NCI-H146 treated with DMSO at 0.1 percent for 48 hours (cell line): ENCODE measurements around the gene MYO7A.

Experiments
- DNase-seq: peaks from one replicate; lab custom pipeline; 2025; ENCODE audit not compliant: unreplicated experiment; lab: John Stamatoyannopoulos, UW

MYO7A gene

DNA sequence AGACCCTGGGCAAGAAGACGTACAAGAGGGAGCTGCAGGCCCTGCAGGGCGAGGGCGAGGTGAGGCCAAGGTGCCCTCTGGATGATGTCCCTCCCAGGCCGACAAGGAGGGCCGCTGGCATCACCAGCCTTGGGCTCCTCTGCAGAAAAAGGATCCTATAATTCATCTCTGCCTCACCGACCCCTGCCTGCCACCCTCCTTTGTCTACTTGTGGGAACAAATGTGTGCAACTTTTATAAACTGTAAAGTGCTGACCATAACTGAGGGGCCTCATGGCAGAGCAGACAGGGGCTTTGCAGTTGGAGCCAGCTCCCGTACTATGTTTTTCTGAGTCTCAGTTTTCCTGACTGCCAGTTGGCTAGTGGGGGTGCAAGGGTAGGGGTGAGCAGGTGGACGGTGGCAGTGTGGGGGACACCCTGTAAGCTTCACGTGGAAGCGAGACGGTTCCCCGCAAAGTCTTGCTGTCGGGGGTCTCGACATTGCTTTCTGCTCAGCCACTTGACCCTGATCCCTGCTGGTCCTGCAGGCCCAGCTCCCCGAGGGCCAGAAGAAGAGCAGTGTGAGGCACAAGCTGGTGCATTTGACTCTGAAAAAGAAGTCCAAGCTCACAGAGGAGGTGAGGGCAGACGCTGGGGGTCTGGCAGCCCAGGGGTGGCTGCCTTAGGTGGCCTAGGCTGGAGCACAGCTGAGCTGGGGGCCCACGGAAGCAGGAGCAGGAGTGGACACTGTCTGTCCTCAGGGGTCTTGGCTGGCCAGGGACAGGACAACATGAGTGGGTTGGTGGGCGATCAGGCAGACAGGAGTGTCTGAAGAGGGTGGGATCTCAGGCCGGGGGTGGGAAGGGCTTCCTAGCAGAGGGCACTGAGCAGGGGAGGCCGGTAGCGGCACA lies 54.7 kb downstream of the MYO7A start:
- DNase-seq, result no peak

DNA sequence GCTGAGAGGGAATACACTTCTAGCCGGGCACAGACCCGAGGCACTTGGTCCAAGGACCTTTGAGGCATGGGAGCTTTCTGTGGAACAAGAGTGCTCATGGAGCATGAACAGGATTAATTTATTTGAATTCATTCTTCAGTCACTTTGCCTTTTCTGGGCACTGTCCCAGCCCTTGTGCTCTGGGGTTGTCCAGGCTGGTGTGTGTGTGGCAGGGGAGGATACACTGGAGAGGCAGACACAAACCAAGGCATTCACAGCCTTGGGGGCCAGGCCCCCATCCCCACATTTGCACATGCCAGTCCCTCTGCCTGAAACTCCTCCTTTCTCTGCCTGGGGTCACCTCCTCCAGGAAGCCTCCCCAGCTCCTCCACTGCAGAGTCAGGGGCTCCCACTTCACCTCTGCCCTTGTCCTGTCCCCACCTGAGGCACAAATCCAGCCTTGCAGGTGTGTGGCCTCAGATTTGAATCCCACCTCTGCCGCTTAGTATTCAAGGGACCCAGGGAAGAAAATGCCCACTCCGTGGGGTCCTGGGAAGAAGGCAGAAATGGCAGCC lies 55.5 kb downstream of the MYO7A start:
- DNase-seq, result no peak

DNA sequence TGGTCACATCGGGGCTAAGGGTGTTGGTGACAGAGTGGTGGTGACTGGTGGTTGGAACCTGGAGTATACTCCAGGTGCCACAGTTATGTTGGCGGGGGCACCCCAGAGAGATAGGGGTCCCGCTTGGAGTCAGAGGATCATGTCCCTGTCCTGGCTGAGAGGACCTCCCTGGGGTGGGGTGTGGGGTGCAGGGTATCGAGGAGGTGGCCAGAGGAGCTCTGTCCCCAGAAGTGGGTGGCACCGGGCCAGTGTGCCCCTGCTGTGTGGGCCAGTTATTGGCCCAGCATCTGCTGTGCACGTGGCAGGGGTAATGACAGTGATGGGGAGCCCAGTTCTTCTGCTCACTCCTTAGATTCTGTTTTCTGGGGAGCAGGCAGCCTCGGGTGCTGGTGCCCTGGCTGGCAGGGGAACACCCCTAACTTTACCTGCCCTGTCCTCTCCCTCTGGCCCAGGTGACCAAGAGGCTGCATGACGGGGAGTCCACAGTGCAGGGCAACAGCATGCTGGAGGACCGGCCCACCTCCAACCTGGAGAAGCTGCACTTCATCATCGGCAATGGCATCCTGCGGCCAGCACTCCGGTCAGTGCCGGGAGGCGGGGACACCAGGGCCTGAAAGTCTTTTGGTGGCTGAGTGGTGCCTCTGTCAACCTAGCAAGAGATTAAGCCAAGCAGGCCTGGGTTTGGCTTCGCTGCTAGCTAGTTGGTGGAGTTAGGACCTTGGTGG lies 56.3 kb downstream of the MYO7A start:
- no peak for DNase-seq

DNA sequence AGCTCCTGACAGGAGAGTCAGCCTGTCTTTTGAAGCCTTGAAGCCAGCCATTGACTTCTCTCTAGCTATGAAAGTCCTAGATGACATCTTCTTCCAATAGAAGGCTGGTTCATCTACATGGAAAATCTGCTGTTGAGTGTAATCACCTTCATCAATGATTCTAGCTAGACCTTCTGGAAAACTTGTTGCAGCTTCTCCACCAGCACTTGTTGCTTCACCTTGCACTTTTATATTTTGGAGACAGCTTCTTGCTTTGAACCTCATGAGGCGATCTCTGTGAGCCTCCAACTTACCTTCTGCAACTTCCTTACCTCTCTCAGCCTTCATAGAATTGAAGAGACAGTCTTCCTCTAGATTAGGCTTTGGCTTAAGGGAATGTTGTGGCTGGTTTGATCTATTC lies 58.3 kb downstream of the MYO7A start:
- no peak for DNase-seq

DNA sequence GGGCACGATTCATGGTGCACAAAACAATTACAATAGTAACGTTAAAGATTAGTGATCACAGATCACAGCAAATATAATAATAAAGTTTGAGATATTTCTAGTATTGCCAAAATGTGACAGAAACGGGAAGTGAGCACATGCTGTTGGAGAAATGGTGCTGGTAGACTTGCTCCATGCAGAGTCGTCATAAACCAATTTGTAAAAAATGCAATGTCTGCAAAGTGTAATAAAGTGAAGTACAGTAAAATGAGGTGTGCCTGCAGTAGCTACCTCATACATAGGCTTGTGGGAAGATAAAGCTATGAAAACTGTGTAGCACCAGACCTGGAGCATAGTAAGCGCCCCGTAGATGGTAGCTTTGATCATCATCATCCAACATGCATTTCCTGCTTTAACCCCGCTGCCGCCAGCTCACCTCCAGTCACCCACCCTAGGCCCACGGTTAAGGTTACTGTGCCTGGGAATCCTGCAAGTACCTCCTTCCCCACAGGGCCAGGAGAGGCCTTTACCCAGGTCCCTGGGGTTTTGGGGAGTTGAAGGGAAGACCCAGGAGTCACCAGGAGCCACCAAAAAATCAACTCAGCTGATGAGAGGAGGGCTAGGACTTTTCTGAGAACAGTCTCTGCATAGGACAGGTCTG lies 59.2 kb downstream of the MYO7A start:
- no peak for DNase-seq

DNA sequence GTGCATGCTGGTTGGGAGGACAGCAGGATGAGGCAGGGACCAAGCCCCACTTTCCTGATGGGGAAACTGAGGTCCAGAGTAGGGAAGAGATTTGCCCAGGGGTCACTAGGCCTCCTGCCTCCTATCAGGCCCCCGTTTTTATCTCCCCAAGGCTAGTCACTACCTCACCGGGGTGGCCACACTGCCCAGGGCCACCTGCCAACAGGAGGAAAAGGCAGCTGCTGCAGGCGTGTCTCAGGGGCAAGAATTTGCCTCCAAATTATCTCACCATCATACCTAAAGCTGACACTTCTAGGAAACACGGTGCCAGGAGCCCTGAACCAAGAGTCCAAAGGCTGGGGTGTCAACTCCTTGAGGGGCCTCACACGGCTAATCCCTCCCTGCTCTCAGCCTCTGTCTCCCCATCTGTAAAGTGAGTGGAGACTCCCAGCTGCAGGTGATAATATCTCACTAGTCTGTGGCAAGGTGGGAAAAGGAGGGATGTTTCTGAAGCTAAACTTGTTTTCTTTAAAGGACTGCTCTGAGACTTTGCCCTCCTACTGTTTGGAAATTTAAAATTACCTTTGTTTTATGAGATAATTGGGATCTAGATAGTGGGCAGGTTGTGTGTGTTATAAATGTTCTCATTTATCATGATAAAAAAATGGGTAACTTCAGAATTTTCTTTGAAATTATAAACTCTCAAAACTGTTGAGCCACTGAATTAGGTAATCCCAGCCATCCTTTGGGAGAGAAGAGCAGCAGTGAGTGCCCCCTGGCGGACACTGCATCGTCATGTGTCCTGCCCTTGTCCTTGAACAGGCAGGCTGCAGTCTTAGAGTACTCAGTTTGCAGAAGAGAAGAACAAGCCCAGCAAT lies 60.0 kb downstream of the MYO7A start:
- DNase-seq, result peak; percentile 31

DNA sequence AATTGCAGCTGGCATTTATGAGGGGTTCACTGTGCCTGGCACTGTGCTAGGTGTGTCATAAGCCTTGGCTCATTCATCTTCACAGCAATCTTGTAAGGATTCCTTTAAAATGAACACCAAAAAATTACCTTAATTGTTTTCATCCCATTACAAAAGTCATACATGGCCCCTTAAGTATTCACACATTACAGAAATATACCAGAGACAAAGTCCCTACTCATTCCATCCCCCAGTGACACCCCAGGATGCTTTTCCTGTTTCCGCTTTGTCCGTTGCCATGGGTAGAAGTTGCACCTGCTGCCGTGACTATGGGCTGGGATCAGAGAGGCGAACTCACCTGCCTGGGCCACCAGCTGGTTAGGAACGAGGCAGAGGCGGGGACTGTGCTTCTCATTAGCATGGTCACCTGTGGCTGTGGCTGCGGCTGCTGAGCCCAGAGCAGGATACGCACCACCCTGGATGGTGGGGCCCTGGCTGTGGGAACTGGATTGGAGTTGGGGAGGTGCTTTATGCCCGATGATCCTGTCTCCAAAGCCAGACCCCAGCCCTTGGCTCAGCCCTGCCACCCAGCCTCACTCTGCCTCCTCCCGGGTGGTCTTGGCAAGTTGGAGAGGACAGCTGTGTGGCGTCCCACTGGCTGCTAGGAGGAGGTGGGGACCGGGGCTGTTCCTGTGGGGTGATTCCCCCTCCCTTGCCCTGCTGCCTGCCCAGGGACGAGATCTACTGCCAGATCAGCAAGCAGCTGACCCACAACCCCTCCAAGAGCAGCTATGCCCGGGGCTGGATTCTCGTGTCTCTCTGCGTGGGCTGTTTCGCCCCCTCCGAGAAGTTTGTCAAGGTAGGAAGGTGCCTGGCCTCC lies 60.8 kb downstream of the MYO7A start:
- peak; percentile 77 for DNase-seq

DNA sequence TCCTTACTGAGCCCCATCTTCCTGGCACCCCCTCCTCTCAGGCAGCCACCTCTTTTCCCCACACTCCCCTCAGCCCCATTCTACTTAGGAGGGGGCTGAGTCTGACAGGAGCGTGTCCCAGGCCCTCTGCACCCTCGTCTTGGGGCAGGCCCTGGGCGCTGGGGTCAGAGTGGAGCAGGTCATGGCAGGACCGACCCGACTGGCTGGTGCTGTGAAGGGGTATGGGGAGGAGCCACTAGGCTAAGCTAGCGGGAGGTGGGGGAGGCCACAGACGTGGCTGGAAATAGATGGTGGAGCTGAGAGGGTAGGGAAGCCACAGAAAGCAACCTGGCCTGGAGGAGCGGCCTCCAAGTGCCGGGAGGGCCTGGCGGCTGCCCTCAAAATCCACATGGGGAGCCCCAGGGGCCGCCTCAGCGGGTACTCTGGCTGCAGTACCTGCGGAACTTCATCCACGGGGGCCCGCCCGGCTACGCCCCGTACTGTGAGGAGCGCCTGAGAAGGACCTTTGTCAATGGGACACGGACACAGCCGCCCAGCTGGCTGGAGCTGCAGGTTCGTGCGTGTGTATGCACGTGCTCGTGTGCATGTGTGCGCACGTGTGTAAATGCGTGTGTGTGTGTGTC lies 61.7 kb downstream of the MYO7A start:
- no peak for DNase-seq

DNA sequence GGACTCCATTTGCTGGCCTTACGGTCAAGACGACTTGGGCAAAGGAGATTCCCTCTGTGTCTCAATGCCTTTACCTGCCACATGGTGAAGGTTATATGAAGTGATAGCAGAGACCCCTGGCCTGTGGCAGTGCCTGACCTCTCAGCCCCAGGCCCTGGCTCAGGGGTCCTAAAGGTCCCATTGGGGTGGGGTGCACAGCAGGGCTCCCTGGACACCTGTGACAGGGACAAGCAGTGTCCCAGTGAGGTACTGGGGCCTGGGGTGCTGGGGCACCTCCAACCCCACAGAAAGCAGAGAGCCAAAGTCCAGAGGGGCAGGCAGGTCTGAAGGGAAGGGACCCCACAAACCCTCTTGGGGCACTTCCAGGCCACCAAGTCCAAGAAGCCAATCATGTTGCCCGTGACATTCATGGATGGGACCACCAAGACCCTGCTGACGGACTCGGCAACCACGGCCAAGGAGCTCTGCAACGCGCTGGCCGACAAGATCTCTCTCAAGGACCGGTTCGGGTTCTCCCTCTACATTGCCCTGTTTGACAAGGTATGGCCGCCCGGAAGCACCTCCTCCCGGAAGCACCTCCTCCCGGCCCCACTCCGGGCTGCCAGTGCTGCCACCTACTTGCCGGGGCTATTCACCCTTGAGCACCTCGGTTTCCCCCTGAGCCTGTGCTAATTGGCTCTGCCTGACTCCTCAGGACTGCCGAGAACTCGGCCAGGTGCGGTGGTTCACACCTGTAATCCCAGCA lies 62.5 kb downstream of the MYO7A start:
- DNase-seq, result no peak

DNA sequence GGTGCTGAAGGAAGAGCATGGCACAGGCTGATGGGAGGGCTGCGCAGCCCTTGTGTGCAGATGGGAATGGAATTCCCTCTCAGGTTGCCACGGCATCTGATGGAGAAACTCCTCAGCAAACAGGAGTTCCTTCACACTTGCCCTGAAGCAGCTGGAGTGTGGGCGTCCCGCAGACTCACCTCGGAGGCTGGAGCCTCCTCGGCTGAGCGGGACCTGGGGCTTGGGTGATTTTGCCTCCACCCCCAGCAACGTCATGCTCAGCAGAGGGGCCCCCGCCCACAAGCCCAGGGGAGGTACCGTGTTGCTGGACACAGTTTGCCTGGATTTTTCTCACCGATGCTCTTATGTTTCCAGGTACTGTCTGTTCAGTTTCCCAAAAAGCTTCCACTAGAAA lies 63.4 kb downstream of the MYO7A start:
- no peak for DNase-seq

DNA sequence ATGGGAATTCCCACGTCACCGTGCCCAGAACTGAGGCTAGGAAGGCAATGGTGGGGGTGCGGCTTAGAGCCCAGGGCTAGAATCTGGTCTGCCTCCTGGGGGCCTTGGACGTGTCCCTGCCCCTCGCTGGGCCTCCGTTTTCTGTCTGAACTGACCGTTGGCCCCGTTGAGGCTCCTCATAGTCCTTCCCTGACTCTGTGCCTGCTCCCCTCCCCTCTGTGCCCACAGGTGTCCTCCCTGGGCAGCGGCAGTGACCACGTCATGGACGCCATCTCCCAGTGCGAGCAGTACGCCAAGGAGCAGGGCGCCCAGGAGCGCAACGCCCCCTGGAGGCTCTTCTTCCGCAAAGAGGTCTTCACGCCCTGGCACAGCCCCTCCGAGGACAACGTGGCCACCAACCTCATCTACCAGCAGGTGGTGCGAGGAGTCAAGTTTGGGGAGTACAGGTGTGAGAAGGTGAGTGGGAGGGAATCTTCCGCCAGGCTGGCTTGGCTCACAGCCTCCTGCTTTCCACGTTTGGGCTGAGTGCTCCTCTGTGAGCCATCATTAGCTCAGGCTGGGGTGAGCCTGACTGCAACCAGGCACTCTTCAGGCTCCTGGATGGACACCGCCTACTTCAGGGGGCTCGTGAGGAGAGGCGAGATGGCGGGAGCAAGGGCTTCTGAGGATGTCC lies 63.9 kb downstream of the MYO7A start:
- no peak for DNase-seq

DNA sequence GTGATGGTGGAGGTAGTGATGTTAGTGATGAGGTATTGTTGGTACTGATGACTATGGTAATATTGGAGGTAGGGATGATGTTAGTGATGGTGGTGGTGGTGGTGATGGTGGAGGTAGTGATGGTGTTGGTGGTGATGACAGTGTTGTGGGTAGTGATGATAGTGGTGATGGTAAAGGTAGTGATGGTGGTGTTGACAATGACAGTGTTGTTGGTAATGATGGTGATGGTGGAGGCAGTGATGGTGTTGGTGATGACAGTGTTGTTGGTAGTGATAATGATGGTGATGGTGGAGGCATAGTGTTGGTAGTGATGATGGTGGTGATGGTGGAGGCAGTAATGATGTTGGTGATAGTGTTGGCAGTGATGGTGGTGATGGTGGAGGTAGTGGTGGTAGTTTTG lies 65.1 kb downstream of the MYO7A start:
- DNase-seq, result no peak

DNA sequence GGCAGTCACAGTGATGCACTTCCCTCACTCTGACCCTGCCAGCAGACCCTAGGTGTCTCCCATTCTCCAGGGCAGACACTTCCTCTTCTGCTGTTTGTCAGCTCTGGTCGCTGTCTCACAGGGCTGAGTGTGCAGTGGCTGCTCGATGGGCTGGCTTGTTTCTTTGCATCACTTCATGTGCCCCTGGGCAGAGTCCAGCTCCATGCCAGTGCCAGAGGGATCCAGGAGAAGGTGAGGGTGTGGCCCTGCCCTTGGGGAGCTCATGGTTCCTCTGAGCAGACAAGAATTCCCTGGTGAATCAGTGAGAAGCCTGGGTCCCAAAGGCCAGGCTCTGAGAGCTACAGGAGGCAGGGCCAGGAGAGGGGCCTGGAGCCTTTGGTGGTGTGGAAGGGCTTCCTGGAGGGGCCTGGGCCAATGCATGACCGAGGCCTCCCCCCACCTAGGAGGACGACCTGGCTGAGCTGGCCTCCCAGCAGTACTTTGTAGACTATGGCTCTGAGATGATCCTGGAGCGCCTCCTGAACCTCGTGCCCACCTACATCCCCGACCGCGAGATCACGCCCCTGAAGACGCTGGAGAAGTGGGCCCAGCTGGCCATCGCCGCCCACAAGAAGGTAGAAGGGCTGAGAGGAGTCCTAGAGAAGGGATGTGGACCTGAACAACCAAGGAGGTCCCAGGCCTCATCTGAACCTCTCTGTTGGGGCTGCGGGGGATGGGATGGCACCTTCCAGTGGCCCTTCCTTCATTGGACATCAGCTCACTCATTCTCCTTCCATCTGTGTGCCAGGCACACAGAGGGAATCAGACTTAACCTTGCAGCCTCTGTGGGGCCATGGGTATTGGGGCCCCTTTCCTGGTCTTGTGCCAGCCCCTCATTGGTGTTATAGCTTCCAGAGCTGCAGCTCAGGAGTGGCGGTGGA lies 66.1 kb downstream of the MYO7A start:
- no peak for DNase-seq

DNA sequence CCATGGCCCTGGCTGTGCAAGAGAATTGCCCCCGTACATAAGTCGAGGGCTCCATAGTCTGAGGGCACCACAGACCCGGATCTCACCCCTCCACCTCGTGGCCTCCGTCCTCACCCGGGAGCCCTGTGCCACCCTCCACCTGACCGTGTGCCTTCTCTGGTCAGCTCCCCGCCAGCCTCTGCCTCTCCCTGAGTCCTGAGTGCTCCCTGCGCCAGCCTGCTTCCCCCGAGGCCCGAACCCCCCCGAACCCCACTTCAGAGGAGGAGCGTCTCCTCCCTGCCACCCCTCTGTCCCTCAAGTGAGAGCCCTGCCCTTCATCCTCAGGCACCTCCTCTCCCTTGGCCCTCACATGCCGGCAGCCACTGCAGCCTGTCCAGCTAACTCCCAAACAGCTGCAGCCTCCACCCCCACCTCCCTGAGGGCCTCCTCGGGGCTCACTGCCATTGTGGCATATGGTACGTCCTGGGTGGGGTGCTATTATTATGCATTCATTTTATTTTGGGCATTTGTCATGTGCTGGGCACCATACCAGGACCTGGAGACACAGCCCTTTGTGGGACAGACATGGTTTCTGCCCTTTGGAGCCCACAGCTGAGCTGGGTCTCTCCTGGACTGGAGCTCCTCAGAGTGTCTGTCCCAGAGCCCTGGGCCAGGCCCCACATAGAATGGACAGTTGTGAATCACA lies 67.2 kb downstream of the MYO7A start:
- DNase-seq, result no peak

DNA sequence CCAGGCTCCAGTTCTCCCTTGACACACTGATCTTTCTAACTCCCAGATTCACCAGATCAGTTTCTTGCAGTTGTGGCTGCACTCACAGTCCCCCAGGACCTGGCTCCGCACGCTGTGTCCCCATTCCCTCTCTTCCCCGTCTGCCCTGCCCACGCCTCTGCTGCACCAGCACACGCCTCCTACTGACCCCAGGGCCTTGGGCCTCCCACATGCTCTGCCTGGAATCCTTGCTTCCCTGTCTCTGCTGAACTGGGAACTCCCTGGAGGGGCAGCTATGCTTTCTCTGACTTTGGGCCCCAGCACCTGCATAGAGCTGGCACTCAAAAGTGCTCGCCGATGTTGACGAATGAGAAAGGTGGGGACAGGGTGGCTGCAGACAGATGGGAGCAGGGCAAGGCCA lies 68.9 kb downstream of the MYO7A start:
- no peak for DNase-seq

DNA sequence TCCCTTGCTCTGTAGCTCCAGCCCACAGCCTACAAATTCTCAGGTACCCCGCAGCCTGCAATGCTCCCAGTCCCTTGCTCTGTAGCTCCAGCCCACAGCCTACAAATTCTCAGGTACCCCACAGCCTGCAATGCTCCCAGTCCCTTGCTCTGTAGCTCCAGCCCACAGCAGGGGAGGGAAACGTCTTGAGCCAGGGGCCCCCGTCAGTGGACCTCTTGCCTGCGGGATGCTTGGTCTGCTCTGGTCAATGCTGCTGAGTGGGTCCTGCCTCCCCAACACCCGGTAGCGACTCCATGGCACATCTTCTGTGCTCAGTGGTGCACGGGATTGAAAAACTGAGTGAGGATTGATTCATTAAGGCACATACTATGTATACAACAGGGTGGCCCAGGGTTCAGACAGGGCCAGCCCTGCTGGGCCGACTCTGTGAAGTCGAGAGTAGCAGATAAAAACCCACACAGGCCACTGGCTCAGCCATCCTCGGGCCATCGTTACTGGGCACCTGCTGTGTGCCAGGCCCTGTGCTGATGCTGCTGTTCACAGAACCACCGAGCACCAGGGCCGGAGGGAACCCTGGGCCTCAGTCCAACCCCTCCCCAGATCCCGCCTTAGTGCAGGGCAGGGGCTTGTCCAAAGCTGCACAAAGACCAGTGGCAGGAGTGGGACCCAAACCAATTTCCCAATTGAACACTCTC lies 69.7 kb downstream of the MYO7A start:
- DNase-seq, result no peak
